Measurements from ENCODE around the gene WASF2.
"Not testable (repeated sequence)": the region's sequence is repeated elsewhere in the genome, so short reads cannot be mapped to it uniquely, and the experiment has no call there.

Gene WASF2

DNA sequence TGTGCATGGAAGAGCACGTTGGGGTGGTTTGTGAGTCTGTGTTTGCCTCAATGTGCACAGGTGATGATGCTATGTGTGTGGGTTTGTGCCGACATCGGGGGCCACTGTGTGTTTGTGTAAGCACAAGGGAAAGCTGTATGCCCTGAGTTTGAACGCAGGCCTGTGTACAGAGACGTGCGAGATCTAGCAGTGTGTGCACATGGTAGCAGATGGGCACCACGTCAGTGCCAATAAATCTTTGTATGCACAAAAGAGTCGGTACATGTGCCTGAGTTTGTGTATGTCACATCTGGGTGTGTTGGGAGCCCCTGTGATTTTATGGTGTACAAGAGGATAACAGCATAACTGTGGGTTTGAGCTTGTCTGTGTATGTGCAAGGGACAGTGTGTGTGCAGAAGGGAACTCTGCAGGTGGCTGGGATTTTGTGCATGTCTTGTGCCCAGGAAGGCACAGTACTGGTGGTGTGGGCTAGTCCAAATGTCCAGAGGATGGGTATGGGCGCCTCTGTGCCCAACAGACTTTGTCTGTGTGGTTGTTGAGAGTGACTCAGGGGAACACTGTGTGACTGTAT lies 32.0 kb upstream of the WASF2 start:
- no peak for DNase-seq (ENCODE audit: low read depth in 2 of 2)

GRCh38 chr1:27521336-27521831 lies 31.4 kb upstream of the WASF2 start:
- DNase-seq (ENCODE audit: low read depth in 2 of 2) = no peak

DNA sequence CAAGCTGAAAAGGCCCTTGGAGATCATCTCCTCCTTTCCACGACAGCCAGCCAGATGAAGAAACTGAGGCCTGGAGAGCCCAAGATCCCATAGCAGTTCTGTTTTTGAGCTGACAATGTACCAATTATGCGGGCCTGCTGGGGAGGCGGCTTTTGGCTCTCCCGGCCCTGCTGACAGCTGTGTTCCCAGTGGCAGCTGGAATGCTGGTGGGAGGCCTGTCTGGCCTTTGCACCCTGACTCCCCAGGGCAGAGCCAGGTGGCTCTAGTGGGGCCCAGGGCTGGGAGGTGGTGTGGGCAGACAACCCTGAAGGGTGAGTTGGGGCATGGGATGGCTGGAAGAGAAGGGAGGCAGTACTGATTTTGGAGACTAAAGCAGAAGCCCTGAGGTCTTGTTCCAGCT lies 30.7 kb upstream of the WASF2 start:
- no peak for DNase-seq (ENCODE audit: low read depth in 2 of 2)

DNA sequence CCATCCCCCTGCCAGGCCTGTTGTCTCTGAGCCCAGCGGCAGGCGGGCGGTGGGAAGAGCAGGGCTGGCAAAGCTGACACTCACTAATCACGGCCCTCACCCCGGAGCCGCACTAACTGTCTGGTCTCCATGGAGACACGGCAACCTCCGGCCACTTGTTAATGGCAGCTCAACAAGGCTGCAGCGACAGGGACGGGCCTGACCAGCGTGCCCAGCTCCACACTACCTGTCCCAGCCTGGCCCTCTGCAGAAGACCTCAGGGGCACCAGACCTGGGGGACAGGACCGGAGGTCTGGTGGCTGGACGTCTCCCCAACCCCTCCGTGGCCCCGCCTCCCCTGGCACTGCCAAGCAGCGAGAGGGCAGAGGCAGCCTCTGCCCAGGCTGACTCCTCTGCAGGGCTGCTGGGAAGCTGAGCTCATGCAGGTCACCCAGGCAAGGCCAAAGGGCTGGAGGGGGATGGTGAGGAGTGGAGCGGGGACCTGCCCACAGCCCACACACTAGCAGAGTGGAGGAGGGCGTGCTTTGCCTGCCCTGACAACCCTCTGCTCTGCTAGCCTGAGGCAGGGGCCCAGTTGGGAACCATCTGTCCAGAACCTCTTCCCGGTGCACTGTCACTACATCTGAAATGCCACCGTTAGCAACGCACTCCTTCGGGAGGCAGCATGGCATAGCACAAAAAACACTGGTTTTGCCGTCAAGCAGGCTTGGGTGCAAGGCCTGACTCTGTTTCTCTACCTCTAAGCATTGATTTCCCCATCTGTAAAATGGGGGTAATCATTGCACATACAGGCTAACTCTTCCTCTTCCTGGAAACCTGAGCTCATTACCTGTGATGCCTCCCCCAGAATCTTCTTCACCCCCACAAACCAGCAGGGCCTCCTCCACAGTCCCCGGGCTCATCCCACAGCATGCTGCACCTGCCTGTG lies 29.6 kb upstream of the WASF2 start:
- DNase-seq (ENCODE audit: low read depth in 2 of 2) = no peak

DNA sequence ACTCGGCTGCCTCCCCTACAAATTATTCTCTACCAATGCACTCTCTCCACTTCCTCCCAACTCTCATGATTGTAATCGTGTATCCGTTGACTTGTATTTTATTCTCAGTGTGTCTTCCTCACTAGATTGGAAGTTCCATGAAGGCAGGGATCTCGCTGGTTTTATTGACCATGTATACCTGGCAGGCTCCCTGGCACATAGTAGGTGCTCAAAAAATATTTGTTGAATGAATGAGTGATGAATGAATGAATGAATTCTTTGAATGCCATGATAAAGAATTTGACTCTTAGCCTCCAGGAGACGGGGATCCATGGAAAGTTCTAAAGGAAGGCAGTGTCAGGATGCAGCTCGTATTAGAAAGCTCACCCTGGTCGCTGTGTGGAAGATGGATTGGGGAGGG lies 28.8 kb upstream of the WASF2 start:
- no peak for DNase-seq (ENCODE audit: low read depth in 2 of 2)

- no peak for DNase-seq (ENCODE audit: low read depth in 2 of 2)
Measured at GRCh38 chr1:27517907-27518718, 28.1 kb upstream of the WASF2 start.

DNA sequence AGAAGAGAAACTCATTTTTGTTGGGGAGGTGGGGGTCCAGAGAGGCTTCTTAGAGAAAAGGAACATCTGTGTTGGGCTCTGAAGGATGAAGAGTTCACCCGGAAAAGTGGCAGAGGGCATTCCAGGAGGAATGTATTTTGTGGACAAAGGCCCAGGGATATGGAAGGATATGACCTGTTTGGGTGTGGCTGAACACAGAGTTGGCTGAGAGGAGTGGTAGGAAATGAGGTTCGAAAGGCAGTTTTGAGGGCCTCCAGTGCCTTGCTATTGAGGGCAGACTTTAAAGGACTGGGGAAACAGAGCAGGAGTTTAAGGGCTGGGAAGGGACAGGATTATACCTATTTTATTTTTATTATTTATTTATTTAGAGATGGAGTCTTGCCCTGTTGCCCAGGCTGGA lies 27.3 kb upstream of the WASF2 start:
- DNase-seq (ENCODE audit: low read depth in 2 of 2) = no peak

DNA sequence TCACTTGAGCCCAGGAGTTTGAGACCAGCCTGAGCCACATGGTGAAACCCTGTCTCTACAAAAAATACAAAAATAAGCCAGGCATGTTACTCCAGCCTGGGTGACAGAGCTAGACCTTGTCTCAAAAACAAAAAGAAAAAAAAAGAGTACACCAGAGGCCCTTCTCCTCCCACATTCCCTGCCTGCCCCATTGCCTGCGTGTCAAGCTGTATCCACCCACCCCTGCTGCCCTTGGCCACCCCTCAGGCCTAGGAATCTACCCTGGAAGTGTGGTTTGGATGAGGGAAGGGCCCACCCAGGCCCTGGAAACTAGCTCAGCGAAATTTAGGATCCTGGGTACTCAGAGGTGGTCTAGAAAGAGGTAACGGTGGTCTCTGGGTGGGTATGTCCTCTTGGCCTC lies 25.7 kb upstream of the WASF2 start:
- no peak for DNase-seq (ENCODE audit: low read depth in 2 of 2)

DNA sequence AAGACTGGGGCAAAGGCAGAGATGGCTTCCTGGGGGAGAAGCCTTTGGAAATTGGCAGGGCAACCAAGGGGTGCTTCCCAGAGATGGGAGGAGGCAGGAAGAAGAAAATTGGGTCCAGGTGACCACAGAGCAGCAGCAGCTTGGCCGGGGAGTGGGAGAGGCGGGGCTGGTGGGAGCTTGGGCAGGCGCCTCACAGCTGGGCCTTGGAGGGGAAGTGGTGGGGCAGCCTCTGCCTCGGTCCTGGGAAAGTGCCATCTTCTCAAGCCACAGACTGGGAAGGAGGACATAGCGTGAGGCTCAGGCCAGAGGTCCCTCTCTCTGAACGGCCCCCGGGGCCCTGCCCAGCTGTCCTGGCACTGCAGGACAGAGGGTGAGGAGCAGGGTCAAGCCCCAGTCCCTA lies 24.0 kb upstream of the WASF2 start:
- DNase-seq (ENCODE audit: low read depth in 2 of 2) = no peak

DNA sequence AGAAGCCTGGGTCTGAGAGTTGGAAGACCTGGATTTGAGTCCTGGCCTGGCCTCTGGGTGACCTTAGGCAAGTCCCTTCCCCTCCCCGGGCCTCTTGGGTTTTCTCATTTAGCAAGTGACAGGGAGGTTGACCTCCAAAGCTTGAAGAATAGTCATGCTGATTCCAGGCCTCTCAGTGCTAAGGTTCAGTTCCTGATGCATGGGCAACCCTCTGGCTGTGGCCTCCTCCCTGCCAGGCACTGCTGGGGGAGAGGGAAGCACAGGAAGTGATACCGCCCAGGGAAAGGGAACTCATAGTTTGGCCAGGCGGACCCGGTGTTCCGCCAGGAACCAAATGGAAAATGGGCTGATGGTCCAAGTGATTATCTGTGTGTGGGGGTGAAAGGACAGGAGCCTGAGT lies 23.6 kb upstream of the WASF2 start:
- DNase-seq (ENCODE audit: low read depth in 2 of 2) = no peak

GRCh38 chr1:27509127-27510080 lies 19.4 kb upstream of the WASF2 start:
- no peak for DNase-seq (ENCODE audit: low read depth in 2 of 2)

- DNase-seq (ENCODE audit: low read depth in 2 of 2) = no peak
Measured at GRCh38 chr1:27507960-27508665, 18.1 kb upstream of the WASF2 start.

GRCh38 chr1:27506703-27507102 lies 16.7 kb upstream of the WASF2 start:
- no peak for DNase-seq (ENCODE audit: low read depth in 2 of 2)

GRCh38 chr1:27505420-27505680 lies 15.4 kb upstream of the WASF2 start:
- no peak for DNase-seq (ENCODE audit: low read depth in 2 of 2)

- no peak for DNase-seq (ENCODE audit: low read depth in 2 of 2)
Measured at GRCh38 chr1:27504588-27505419, 14.8 kb upstream of the WASF2 start.

DNA sequence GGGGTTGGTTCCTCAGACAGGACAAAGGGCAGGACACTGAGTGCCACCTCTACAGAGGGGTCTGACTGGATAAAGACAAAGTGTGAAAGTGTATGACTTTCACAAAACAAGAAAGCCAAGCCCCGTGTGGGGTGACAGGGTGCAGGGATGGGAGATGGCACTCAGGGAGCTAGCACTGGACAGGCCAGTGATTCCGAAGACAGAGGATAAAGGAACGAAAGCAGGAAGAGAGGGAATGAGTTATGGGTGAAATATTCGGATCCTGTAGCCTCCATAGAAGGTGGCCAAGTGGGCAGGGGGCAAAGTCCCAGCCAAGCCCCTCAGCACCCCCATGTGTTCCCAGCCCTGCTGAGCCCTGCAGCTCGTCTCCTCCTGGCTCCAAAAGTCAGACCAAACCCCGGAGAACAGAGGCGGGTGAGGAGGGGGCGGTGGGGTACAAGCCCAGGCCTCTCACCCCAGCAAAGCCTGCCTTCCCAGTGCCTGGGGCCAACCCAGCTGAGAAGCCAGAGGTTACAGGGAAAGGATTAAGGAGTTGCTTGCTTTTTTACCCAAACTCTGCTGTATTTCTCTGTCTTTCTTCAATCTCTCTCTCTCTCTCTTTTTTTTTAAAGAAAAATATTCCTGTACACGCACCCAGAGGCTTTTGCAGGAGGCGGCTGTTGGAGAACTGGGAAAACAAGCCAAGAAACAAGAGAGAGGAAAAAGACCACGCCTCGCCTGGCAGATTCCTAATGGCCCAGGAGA lies 14.0 kb upstream of the WASF2 start:
- no peak for DNase-seq (ENCODE audit: low read depth in 2 of 2)

DNA sequence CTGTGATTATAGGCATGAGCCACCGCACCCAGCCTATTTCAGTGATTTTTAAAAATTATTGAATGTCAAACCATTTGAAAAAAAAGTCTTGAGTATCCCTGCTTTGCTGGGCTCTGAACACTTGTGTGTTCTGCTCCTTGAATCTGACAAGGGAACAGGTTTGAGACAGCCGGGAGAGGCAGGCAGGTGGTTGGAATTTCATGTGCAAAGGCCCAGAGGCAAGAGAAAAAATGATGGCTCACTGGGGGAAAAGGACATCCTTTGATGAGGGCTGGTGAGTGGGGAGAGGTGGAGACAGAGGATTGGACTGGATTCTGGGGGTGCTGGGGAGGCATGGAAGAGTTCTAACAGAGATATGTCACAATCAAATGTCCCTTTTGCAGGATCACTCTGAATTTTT lies 13.1 kb upstream of the WASF2 start:
- DNase-seq (ENCODE audit: low read depth in 2 of 2) = no peak

DNA sequence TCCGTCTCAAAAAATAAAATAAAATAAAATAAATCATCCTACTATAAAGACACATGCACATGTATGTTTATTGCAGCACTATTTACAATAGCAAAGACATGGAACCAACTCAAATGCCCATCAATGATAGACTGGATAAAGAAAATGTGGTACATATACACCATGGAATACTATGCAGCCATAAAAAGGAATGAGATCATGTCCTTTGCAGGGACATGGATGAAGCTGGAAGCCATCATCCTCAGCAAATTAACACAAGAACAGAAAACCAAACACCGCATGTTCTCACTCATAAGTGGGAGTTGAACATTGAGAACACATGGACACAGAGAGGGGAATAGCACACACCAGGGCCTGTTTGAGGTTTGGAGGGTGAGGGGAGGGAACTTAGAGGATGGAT lies 11.2 kb upstream of the WASF2 start:
- not testable (repeated sequence) for DNase-seq (ENCODE audit: low read depth in 2 of 2)

GRCh38 chr1:27499142-27499541 lies 9.2 kb upstream of the WASF2 start:
- DNase-seq (ENCODE audit: low read depth in 2 of 2) = no peak

All from stimulated activated CD4-positive, alpha-beta T cell treated with anti-CD3 and anti-CD28 coated beads, Interleukin-1b, Interleukin-23, amount 100 ng/mL, for 1 hour (primary cell).